HG03354 (cell line): ENCODE data around the gene GKN1.

Experiments used
- ATAC-seq: cut with Tn5 transposase; IDR thresholded peaks from one replicate; pipeline ENCODE4 v1.9.1; 2021; ENCODE audit warnings: mild to moderate bottlenecking; ENCODE audit not compliant: unreplicated experiment, poor library complexity, severe bottlenecking

GKN1 gene

GRCh38 chr2:68997401-68997800 is 23.0 kb downstream of the GKN1 start:
- no peak for ATAC-seq

DNA sequence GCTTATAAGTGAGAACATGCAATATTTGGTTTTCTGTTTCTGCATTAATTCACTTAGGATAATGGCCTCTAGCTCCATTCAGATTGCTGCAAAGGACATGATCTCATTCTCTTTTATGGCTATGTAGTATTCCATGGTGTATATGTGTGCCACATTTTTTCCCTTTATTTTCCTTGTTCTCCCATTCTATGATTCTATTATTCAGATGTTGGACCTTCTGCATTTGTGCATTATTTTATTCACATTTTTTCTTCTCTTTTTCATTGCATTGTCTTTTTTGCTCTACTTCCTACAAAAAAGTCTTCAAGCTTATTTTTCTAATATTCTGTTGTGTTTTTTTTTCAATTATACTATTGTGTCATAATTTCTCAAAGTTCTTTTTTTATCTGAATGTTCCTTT is 27.4 kb downstream of the GKN1 start:
- no peak for ATAC-seq

- no peak for ATAC-seq
These were observed 29.3 kb downstream of the GKN1 start for GRCh38 chr2:69003731-69004130.

- ATAC-seq = no peak
These were observed 32.7 kb downstream of the GKN1 start for GRCh38 chr2:69007169-69007568.

DNA sequence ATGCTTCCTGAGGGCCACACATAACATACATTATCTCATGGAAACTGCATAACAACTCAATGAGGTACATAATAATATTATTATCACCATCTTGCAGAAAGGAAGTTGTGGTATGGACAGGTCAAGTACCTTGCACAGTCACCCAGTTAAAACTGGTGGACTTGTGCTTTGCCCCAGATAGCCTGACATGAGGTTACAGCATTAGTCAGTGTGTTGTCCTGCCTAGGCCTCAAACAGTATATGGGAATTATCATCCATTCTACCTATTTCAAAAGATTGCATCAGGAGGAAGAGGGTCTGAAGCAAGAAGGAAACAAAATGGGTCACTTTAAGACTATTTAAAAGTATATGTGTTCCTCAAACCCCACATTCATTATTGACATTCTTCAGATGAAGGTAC is 33.2 kb downstream of the GKN1 start:
- ATAC-seq = no peak

DNA sequence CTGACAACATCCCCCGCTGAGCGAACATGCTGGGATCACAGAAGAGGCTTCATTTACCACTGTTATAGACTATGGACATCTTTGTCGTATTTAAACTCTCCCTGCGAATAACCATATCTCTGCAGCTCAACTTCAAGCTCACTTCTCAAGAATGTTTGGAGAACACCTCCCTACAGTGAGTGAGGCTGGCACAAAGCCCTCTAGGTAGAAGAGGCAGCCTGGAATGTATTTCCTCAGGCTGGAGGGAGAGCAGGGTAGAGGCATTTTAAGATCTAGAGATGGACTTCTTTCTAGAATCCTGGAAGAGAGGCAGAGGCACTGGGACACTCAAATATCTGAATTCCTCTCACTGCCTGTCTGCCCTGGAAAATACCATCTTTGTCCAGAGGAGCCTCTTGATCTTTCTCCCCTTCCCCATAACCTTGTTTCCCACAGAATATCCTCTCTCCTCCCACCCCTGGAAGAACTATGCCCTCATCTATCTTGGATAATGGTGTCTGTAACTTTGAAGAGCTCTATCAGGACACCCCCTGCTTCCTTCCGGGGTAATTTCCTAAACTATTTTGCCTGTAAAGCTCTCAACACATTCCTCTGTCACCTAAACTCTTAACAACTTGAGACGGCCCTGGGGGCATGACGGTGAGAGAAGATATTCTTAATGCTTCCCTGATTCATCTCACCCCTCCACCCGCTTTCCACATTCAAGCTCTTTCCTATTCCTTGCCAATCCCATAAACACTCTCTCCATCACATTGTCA is 36.2 kb downstream of the GKN1 start:
- ATAC-seq = no peak

GRCh38 chr2:69011611-69012157 is 37.2 kb downstream of the GKN1 start:
- no peak for ATAC-seq

DNA sequence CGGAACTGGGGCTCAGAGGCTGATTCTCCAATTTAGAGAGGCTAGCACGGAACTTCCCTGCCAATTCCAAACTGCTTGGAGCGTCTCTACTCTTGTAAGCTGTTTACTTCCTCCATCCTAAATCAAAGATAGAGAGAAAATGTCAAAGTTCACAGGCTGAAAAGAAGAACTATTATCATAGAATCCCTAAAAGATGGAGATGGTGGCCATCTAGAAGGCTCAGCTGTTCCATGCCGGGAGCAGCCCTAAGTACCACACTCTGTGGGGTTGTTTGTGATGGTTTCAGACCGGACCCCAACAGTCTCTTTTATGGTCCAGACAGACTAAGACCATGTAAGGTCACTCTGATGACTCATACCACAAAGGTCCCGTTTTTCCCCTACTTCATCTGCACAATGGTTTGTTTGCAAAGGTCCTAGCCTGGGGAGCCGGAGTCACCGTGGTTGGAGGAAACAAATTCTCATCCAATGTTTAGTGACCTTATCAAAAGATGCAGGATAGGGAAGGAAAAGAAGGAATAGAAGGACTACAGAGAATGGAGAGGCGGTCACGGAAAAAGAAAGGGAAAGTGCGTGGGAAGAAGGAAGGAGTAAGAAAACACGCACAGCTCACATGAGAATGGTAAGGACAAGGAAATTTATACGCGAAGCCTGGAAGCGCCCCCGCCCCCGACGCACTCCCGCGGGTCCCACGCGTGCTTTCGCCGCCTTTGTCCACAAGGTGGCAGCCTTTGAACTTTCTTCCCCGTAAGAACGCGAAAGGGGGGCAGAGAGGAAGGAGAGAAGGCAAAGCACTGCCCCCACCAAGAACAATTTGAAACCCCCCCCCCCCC is 38.1 kb downstream of the GKN1 start:
- ATAC-seq = no peak

DNA sequence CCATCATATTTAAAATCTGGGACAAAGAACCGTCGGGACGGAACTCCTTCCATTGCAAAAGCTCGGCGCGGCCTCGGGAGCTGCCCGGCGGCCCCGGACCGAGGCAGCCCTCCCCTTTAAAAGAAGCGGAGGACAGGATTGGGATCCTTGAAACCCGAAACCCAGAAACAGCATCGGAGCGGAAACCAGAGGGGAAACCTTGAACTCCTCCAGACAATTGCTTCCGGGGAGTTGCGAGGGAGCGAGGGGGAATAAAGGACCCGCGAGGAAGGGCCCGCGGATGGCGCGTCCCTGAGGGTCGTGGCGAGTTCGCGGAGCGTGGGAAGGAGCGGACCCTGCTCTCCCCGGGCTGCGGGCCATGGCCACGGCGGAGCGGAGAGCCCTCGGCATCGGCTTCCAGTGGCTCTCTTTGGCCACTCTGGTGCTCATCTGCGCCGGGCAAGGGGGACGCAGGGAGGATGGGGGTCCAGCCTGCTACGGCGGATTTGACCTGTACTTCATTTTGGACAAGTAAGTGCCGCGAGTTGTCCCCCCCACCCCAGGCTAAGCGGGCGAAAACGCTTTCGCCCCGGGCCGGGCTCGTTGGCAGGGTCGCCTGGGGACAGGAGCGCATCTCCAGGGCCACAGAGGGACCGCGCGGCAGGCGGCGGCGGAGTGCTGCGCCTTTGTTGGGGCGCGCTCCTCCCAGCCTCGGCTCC is 38.9 kb downstream of the GKN1 start, which contains the start of gene ANTXR1:
Gene ANTXR1, plus strand, starts transcription at position 38 of the 698 bp plus-strand sequence. Its CDS starts 321 bp downstream, at position 359.
- ATAC-seq = no peak

DNA sequence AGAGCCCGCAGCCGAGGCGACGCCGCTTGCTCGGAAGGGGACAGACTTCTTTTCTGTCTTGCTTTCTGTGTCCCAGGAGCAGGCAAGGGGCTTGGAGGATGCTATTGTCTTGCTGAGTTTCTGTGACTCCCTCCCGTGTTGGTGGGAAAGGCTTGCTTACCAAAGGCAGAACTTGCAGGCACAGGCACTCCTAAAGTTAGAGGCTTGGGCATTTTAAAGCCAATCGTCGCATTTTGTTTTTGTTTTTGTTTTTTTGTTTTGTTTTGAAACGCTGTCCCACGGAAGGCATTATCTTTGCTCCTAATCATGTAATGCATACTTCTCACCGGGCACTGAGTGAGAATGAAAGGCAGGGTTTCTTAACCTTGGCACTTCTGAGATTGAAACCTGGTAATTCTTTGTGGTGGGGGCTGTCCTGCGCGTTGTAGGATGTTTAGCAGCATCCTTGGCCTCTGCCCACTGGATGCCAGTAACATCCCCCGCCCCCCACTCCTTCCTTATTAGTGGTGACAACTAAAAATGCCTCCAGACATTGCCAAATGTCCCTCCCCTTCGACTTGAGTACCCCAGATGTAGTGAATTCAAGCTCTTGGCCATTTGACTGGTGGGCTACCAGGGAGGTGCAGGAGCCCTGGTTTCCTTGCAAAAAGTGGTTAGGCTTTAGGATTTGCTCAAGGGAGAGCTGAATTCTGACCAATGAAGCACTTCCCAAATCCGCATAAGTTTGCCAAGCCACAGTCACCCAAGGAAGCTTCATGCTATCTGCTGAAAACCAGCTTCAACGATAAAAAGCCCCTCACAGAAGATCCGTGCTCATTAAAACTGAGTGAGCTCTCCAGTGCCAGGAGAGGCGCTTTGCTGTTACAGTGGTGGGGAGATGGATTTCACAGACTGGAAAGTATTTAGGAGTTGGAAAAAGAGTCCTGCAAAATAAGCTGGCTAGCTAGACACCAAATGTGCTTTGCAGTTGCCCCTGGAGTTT is 39.7 kb downstream of the GKN1 start:
- no peak for ATAC-seq

GRCh38 chr2:69017080-69017479 is 42.6 kb downstream of the GKN1 start:
- no peak for ATAC-seq

GRCh38 chr2:69017835-69018234 is 43.4 kb downstream of the GKN1 start:
- no peak for ATAC-seq

DNA sequence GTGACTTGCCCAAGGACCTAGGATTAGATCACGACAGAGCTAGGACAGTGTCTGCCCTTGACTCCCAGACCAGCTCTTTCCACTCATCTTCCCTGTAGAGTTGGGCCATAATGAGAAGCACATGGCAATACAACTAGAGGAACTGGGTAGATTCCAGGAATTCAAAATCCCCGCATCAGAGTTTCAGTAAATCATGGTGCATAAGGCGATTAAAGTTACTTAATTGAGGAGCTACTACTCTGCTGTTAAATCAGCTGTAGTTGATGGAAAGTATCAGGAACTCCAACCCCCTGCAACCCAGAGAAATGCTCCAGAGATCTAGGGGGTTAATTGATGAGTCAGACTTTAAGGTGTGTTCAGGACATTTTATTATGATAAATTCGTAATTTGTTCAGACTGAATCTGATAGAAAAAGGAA is 44.3 kb downstream of the GKN1 start:
- no peak for ATAC-seq

- ATAC-seq = no peak
These were observed 46.3 kb downstream of the GKN1 start for GRCh38 chr2:69020496-69021426.

GRCh38 chr2:69021727-69022126 is 47.3 kb downstream of the GKN1 start:
- no peak for ATAC-seq

DNA sequence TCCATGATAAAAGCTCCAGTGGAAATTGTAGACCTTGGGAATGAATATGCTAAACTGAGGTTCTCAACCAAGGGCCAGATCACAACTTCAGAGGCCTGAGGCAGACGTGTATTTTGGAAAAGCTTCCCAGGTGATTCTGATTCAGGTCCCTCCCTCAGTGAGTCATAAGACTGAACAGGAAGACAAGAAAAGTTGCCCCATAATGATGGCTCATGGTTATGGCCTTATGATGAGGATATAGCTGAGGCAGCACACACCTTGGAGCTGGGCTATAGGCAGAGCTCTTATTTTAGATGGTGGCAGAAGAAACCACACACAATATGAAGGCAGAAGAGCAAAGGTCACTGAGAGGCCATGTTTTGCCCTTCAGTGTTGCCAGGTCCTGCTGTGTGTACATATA is 48.1 kb downstream of the GKN1 start:
- no peak for ATAC-seq

DNA sequence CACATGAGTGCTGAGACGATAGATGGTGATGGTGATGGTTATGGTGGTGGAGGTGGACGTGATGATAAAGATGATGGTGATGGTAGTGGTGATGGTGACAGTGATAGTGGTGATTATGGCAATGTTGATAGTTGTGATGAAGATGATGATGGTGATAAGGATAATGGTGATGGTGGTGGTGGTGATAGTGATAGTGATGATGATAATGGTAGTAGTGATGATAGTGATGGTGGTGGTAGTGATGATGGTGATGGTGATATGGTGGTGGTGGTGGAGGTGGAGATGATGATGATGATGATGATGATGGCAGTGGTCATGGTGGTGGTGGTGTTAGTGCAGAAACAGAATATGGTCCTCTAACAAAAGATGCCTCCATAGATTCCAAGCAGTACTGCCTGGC is 48.8 kb downstream of the GKN1 start:
- no peak for ATAC-seq

GRCh38 chr2:69026026-69026425 is 51.6 kb downstream of the GKN1 start:
- ATAC-seq = peak; percentile 49
